CMK (cell line): ENCODE results near the gene C1orf216.
A peak's percentile ranks its signal among the peaks of the same experiment; 100 is the strongest.
"Not testable (repeated sequence)": the region's sequence is repeated elsewhere in the genome, so short reads cannot be mapped to it uniquely, and the experiment has no call there.

ENCODE experiments used
- DNase-seq: peaks from one replicate; pipeline ENCODE4 v3.0.0-alpha.2; 2010; ENCODE audit warnings: low read depth

The C1orf216 gene

GRCh38 chr1:35718492-35719336 is at the start of gene C1orf216:
TSS of gene C1orf216 (minus strand) at chr1:35718884. CDS start at chr1:35716321, 2,563 bp downstream.
- DNase-seq = peak; percentile 57

GRCh38 chr1:35764283-35764682 is 45.6 kb upstream of the C1orf216 start:
- DNase-seq = no peak

GRCh38 chr1:35763201-35763600 is 44.5 kb upstream of the C1orf216 start:
- no peak for DNase-seq

- DNase-seq = no peak
These were observed 43.5 kb upstream of the C1orf216 start for GRCh38 chr1:35762141-35762540.

- no peak for DNase-seq
These were observed 37.4 kb upstream of the C1orf216 start for GRCh38 chr1:35756064-35756463.

GRCh38 chr1:35753626-35754260 is 35.1 kb upstream of the C1orf216 start:
- DNase-seq = no peak

GRCh38 chr1:35748326-35748725 is 29.6 kb upstream of the C1orf216 start:
- DNase-seq = no peak

GRCh38 chr1:35745124-35745730 is 26.5 kb upstream of the C1orf216 start:
- no peak for DNase-seq

- no peak for DNase-seq
These were observed 18.4 kb upstream of the C1orf216 start for GRCh38 chr1:35737120-35737519.

- no peak for DNase-seq
These were observed 8.9 kb upstream of the C1orf216 start for GRCh38 chr1:35727434-35728040.

- no peak for DNase-seq
These were observed 8.1 kb upstream of the C1orf216 start for GRCh38 chr1:35726450-35727433.

- no peak for DNase-seq
These were observed 6.9 kb upstream of the C1orf216 start for GRCh38 chr1:35725596-35725995.

- no peak for DNase-seq
These were observed 690 bp downstream of the C1orf216 start for GRCh38 chr1:35717911-35718476.

GRCh38 chr1:35715568-35716002 is 3.1 kb downstream of the C1orf216 start:
- peak; percentile 60 for DNase-seq

GRCh38 chr1:35714921-35715567 is 3.6 kb downstream of the C1orf216 start:
- no peak for DNase-seq

- DNase-seq = not testable (repeated sequence)
These were observed 7.6 kb downstream of the C1orf216 start for GRCh38 chr1:35711098-35711497.

GRCh38 chr1:35708952-35709351 is 9.7 kb downstream of the C1orf216 start:
- no peak for DNase-seq

GRCh38 chr1:35708441-35708921 is 10.2 kb downstream of the C1orf216 start:
- DNase-seq = no peak

GRCh38 chr1:35707601-35708440 is 10.9 kb downstream of the C1orf216 start:
- no peak for DNase-seq
